ENCODE measurements around the gene MMP14.

The MMP14 gene

GRCh38 chr14:22883173-22883976 lies 47.0 kb downstream of the MMP14 start, which contains the start of gene REM2:
TSS of gene REM2 (plus strand) at chr14:22883222. CDS start at chr14:22883288, 66 bp downstream.
- Histone ChIP-seq H3K36me3 (ENCODE audit: insufficient read depth, low read depth, low read length) (no peaks in the 10 kb centered on the region), H3K4me1 (ENCODE audit: insufficient read depth, low read length) (peaks cover 18% of the 10 kb centered on the region; the same call in 1 of the 2 replicates), H3K4me3 (ENCODE audit: low read length) (peak within 1 kb of the TSS; percentile 62; the same call in 1 of the 2 replicates), H3K9me3 (ENCODE audit: insufficient read depth, low read depth, low read length) (no peaks in the 10 kb centered on the region), H3K27ac (ENCODE audit: low read length) (no peak within 1 kb of the TSS), H3K9ac (ENCODE audit: low read depth, low read length) (peak within 1 kb of the TSS; percentile 77; the same call in 1 of the 2 replicates), H3K27me3 (ENCODE audit: insufficient read depth, low read length) (peaks cover 41% of the 10 kb centered on the region)

GRCh38 chr14:22884076-22884737 lies 47.8 kb downstream of the MMP14 start:
- Histone ChIP-seq H3K27ac (ENCODE audit: low read length) (no peak overlapping the region), H3K27me3 (ENCODE audit: insufficient read depth, low read length) (peaks cover 41% of the 10 kb centered on the region), H3K4me3 (ENCODE audit: low read length) (peak overlapping the region; percentile 62; the same call in 1 of the 2 replicates), H3K9me3 (ENCODE audit: insufficient read depth, low read depth, low read length) (no peaks in the 10 kb centered on the region), H3K4me1 (ENCODE audit: insufficient read depth, low read length) (peaks cover 18% of the 10 kb centered on the region; the same call in 1 of the 2 replicates), H3K9ac (ENCODE audit: low read depth, low read length) (peak overlapping the region; percentile 56; the same call in 1 of the 2 replicates), H3K36me3 (ENCODE audit: insufficient read depth, low read depth, low read length) (no peaks in the 10 kb centered on the region)

GRCh38 chr14:22884738-22885523 lies 48.5 kb downstream of the MMP14 start:
- H3K36me3 ChIP-seq (ENCODE audit: insufficient read depth, low read depth, low read length), result no peaks in the 10 kb centered on the region
- peaks cover 18% of the 10 kb centered on the region; the same call in 1 of the 2 replicates for H3K4me1 ChIP-seq (ENCODE audit: insufficient read depth, low read length)
- peaks cover 41% of the 10 kb centered on the region for H3K27me3 ChIP-seq (ENCODE audit: insufficient read depth, low read length)
- no peaks in the 10 kb centered on the region for H3K9me3 ChIP-seq (ENCODE audit: insufficient read depth, low read depth, low read length)
- no peak overlapping the region for H3K9ac ChIP-seq (ENCODE audit: low read depth, low read length)
- H3K4me3 ChIP-seq (ENCODE audit: low read length), result no peak overlapping the region
- H3K27ac ChIP-seq (ENCODE audit: low read length), result no peak overlapping the region

- Histone ChIP-seq H3K9ac (ENCODE audit: low read depth, low read length) (peak overlapping the region; percentile 56; the same call in 1 of the 2 replicates), H3K4me3 (ENCODE audit: low read length) (peak overlapping the region; percentile 83; the same call in 1 of the 2 replicates)
These were observed 49.6 kb downstream of the MMP14 start for GRCh38 chr14:22885975-22886374.

GRCh38 chr14:22886500-22887259 lies 50.3 kb downstream of the MMP14 start:
- peak overlapping the region; percentile 94 for H3K9ac ChIP-seq (ENCODE audit: low read depth, low read length)
- H3K27me3 ChIP-seq (ENCODE audit: insufficient read depth, low read length), result peaks cover 41% of the 10 kb centered on the region
- H3K4me3 ChIP-seq (ENCODE audit: low read length), result peak overlapping the region; percentile 83
- no peaks in the 10 kb centered on the region for H3K9me3 ChIP-seq (ENCODE audit: insufficient read depth, low read depth, low read length)
- H3K27ac ChIP-seq (ENCODE audit: low read length), result peak overlapping the region; percentile 76
- no peaks in the 10 kb centered on the region for H3K36me3 ChIP-seq (ENCODE audit: insufficient read depth, low read depth, low read length)
- peaks cover 18% of the 10 kb centered on the region; the same call in 1 of the 2 replicates for H3K4me1 ChIP-seq (ENCODE audit: insufficient read depth, low read length)

More at GRCh38 chr14:22885975-22886374, 49.6 kb downstream of the MMP14 start:
- Histone ChIP-seq H3K4me1 (ENCODE audit: insufficient read depth, low read length) (peaks cover 18% of the 10 kb centered on the region; the same call in 1 of the 2 replicates), H3K27ac (ENCODE audit: low read length) (no peak overlapping the region), H3K36me3 (ENCODE audit: insufficient read depth, low read depth, low read length) (no peaks in the 10 kb centered on the region), H3K9me3 (ENCODE audit: insufficient read depth, low read depth, low read length) (no peaks in the 10 kb centered on the region), H3K27me3 (ENCODE audit: insufficient read depth, low read length) (peaks cover 41% of the 10 kb centered on the region)

- Histone ChIP-seq H3K27me3 (ENCODE audit: insufficient read depth, low read length) (peaks cover 37% of the 10 kb centered on the region), H3K36me3 (ENCODE audit: insufficient read depth, low read depth, low read length) (no peaks in the 10 kb centered on the region), H3K9ac (ENCODE audit: low read depth, low read length) (peak overlapping the region; percentile 94), H3K27ac (ENCODE audit: low read length) (peak overlapping the region; percentile 76), H3K9me3 (ENCODE audit: insufficient read depth, low read depth, low read length) (no peaks in the 10 kb centered on the region), H3K4me3 (ENCODE audit: low read length) (peak overlapping the region; percentile 83), H3K4me1 (ENCODE audit: insufficient read depth, low read length) (peaks cover 15% of the 10 kb centered on the region; the same call in 1 of the 2 replicates)
These were observed 51.0 kb downstream of the MMP14 start for GRCh38 chr14:22887260-22887989.

- Histone ChIP-seq H3K27ac (ENCODE audit: low read length) (no peak overlapping the region), H3K9me3 (ENCODE audit: insufficient read depth, low read depth, low read length) (no peaks in the 10 kb centered on the region), H3K4me1 (ENCODE audit: insufficient read depth, low read length) (peaks cover 10% of the 10 kb centered on the region; the same call in 1 of the 2 replicates), H3K36me3 (ENCODE audit: insufficient read depth, low read depth, low read length) (no peaks in the 10 kb centered on the region), H3K27me3 (ENCODE audit: insufficient read depth, low read length) (peaks cover 33% of the 10 kb centered on the region), H3K4me3 (ENCODE audit: low read length) (peak overlapping the region; percentile 83), H3K9ac (ENCODE audit: low read depth, low read length) (peak overlapping the region; percentile 94; the same call in 1 of the 2 replicates)
These were observed 51.6 kb downstream of the MMP14 start for GRCh38 chr14:22887990-22888378.

GRCh38 chr14:22888662-22889061 lies 52.3 kb downstream of the MMP14 start:
- H3K27ac ChIP-seq (ENCODE audit: low read length), result no peak overlapping the region
- H3K27me3 ChIP-seq (ENCODE audit: insufficient read depth, low read length), result peaks cover 27% of the 10 kb centered on the region
- peaks cover 5% of the 10 kb centered on the region; the same call in 1 of the 2 replicates for H3K4me1 ChIP-seq (ENCODE audit: insufficient read depth, low read length)
- H3K9ac ChIP-seq (ENCODE audit: low read depth, low read length), result no peak overlapping the region
- no peaks in the 10 kb centered on the region for H3K36me3 ChIP-seq (ENCODE audit: insufficient read depth, low read depth, low read length)
- no peaks in the 10 kb centered on the region for H3K9me3 ChIP-seq (ENCODE audit: insufficient read depth, low read depth, low read length)
- H3K4me3 ChIP-seq (ENCODE audit: low read length), result no peak overlapping the region

GRCh38 chr14:22890416-22890815 lies 54.0 kb downstream of the MMP14 start:
- Histone ChIP-seq H3K4me3 (ENCODE audit: low read length) (no peak overlapping the region), H3K27me3 (ENCODE audit: insufficient read depth, low read length) (peaks cover 11% of the 10 kb centered on the region), H3K4me1 (ENCODE audit: insufficient read depth, low read length) (no peaks in the 10 kb centered on the region), H3K9ac (ENCODE audit: low read depth, low read length) (no peak overlapping the region), H3K36me3 (ENCODE audit: insufficient read depth, low read depth, low read length) (no peaks in the 10 kb centered on the region), H3K27ac (ENCODE audit: low read length) (no peak overlapping the region), H3K9me3 (ENCODE audit: insufficient read depth, low read depth, low read length) (no peaks in the 10 kb centered on the region)

GRCh38 chr14:22892488-22892887 lies 56.1 kb downstream of the MMP14 start:
- peaks cover 22% of the 10 kb centered on the region for H3K27me3 ChIP-seq (ENCODE audit: insufficient read depth, low read length)
- H3K36me3 ChIP-seq (ENCODE audit: insufficient read depth, low read depth, low read length), result no peaks in the 10 kb centered on the region
- no peak overlapping the region for H3K4me3 ChIP-seq (ENCODE audit: low read length)
- no peak overlapping the region for H3K9ac ChIP-seq (ENCODE audit: low read depth, low read length)
- no peaks in the 10 kb centered on the region for H3K4me1 ChIP-seq (ENCODE audit: insufficient read depth, low read length)
- H3K27ac ChIP-seq (ENCODE audit: low read length), result no peak overlapping the region
- H3K9me3 ChIP-seq (ENCODE audit: insufficient read depth, low read depth, low read length), result no peaks in the 10 kb centered on the region

All from iPS-20b (cell line).